DND-41 (cell line): ENCODE measurements around the gene DSTYK.

ENCODE experiments used
- CTCF ChIP-seq: IDR thresholded peaks from 2 replicates; pipeline ENCODE4 v1.5.1; 2012; ENCODE audit warnings: borderline replicate concordance, low read length, moderate library complexity, mild to moderate bottlenecking; ENCODE audit not compliant: poor library complexity, severe bottlenecking; ENCODE audit errors: extremely low read depth
- EZH2 ChIP-seq: IDR thresholded peaks from 3 replicates; pipeline ENCODE4 v1.6.1; 2012; ENCODE audit warnings: borderline replicate concordance, low read depth, mild to moderate bottlenecking, moderate library complexity, low read length, inconsistent platforms; ENCODE audit not compliant: severe bottlenecking

DNA sequence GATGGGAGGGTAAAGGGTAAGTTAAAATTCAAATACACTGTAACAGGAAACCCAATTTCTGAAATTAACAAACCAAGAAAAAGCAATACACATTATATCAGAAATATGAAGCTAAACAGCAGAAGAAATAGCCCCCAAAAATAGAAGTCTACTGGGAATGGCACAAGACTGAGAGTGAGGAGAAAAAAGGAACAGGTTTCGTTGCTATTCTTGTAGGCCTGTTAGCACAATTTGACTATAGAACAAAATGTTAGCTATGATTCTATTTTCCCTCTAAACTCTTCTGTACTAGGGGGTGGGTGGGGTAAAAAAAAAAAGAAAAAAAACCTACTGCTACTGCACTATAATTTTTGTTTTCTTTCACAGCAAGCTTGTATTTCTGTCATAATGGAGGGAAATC lies 102.2 kb downstream of the DSTYK start:
- TF ChIP-seq CTCF: no peak
- no peak for TF ChIP-seq EZH2
